Lower leg skin (tissue), 4 donors: ENCODE data around the gene RHEBL1. TPM values are rescaled to one million over a fixed set of nuclear protein-coding genes. Genes with fewer than 3 reads are reported as not detected.

ENCODE experiments used
- DNase-seq, 2 donors: peaks; one replicate each; pipeline ENCODE4 v3.0.0-alpha.2; 2019; ENCODE audit warnings: low spot score in 2 of 2
- H3K4me3 ChIP-seq: fragments of 200-600 bp; sonication (generic); 2 replicates; pipeline ENCODE4 v1.5.1; 2017; ENCODE audit warnings: mild to moderate bottlenecking, low read depth; ENCODE audit not compliant: poor library complexity, severe bottlenecking
- CTCF ChIP-seq, 3 donors: fragments of 450-650 bp; IDR thresholded peaks; one replicate each; pipeline ENCODE4 v1.5.1; 2016; ENCODE audit warnings: antibody characterized with exemption in 3 of 3, mild to moderate bottlenecking in 3 of 3, moderate library complexity in 2 of 3
- POLR2A ChIP-seq, 2 donors: fragments of 450-650 bp; IDR thresholded peaks; one replicate each; pipeline ENCODE4 v1.6.1; 2016 to 2017; ENCODE audit warnings: antibody characterized with exemption in 2 of 2, mild to moderate bottlenecking in 1 of 2, moderate library complexity in 1 of 2
- WGBS, 2 donors: methylation state at CpG; one replicate each; pipeline ENCODE4 v1.1.5; 2018; 5-methylcytosine and 5-hydroxymethylcytosine counted together
- intact Hi-C: fragments of 100-400 bp; cut with DNase I; formaldehyde crosslinking; loops from one replicate; pipeline ENCODE4 v1.15.0; 2023; ENCODE audit warnings: low total_unique reads
- total RNA-seq, 4 donors: library from RNA; depleted of rRNA; stranded (reverse); fragments of >200 nt; gene quantifications; one replicate each; pipeline ENCODE4 v1.1.0, GENCODE V29; 2016

RHEBL1 gene
- total RNA-seq, 4 donors from 2014 or later = 1.4 to 2.1 (median 1.9) TPM

- intact Hi-C loops = no loop called here
These were observed 11.3 kb downstream of the RHEBL1 start for GRCh38 chr12:49058366-49059044.

GRCh38 chr12:49057888-49058287, 11.9 kb downstream of the RHEBL1 start:
- 0 to 2% methylated on average over 4 of the region's 4 CpGs for WGBS, 2 donors
- no peak for DNase-seq
- H3K4me3 ChIP-seq = peak overlapping the region; percentile 17
- TF ChIP-seq CTCF (IDR thresholded peaks at IDR 0.05) (no peak), POLR2A (IDR thresholded peaks at IDR 0.05) (no peak)
- intact Hi-C loops = no loop called here

More at GRCh38 chr12:49058366-49059044, 11.3 kb downstream of the RHEBL1 start:
- no peak for DNase-seq
- TF ChIP-seq POLR2A (IDR thresholded peaks at IDR 0.05) (no peak), CTCF (IDR thresholded peaks at IDR 0.05) (no peak)
- peak overlapping the region; percentile 7 for H3K4me3 ChIP-seq
- 3 to 6% methylated on average over 5 of the region's 5 CpGs for WGBS, 2 donors

GRCh38 chr12:49055978-49056754, 13.6 kb downstream of the RHEBL1 start:
- 32 to 33% methylated on average over 7 of the region's 7 CpGs for WGBS, 2 donors
- H3K4me3 ChIP-seq = no peak overlapping the region
- DNase-seq = peak in 1 of 2 donors; percentile 82
- intact Hi-C loops = no loop called here
- no peak for TF ChIP-seq POLR2A (IDR thresholded peaks at IDR 0.05)
- TF ChIP-seq CTCF (IDR thresholded peaks at IDR 0.05) = no peak

- 86% methylated on average over 4 of the region's 4 CpGs for WGBS, 2 donors
- H3K4me3 ChIP-seq = no peak overlapping the region
- intact Hi-C loops = no loop called here
- TF ChIP-seq POLR2A (IDR thresholded peaks at IDR 0.05) = no peak
- no peak for TF ChIP-seq CTCF (IDR thresholded peaks at IDR 0.05)
- DNase-seq = no peak
These were observed 14.7 kb downstream of the RHEBL1 start for GRCh38 chr12:49055092-49055491.

- WGBS, 2 donors = 94 to 96% methylated on average over 10 of the region's 10 CpGs
- no peak overlapping the region for H3K4me3 ChIP-seq
- DNase-seq = no peak
- TF ChIP-seq POLR2A (IDR thresholded peaks at IDR 0.05) (no peak), CTCF (IDR thresholded peaks at IDR 0.05) (no peak)
- intact Hi-C loops = no loop called here
These were observed 15.3 kb downstream of the RHEBL1 start for GRCh38 chr12:49054524-49054923.
